Ammon's horn (tissue), 1 donor: Measurements from ENCODE around the gene ELOVL6.
"Not testable (repeated sequence)": the region's sequence is repeated elsewhere in the genome, so short reads cannot be mapped to it uniquely, and the experiment has no call there.

Experiments
- DNase-seq: peaks from one replicate; pipeline ENCODE4 v3.0.0-alpha.2; 2016; ENCODE audit warnings: low spot score

Gene ELOVL6

GRCh38 chr4:110160618-110161017 lies 37.8 kb downstream of the ELOVL6 start:
- no peak for DNase-seq

GRCh38 chr4:110159541-110159940 lies 38.9 kb downstream of the ELOVL6 start:
- DNase-seq = no peak

GRCh38 chr4:110157580-110157979 lies 40.8 kb downstream of the ELOVL6 start:
- DNase-seq = no peak

- DNase-seq = not testable (repeated sequence)
Observed at GRCh38 chr4:110157166-110157565, 41.2 kb downstream of the ELOVL6 start.

- DNase-seq = no peak
Observed at GRCh38 chr4:110156442-110156841, 42.0 kb downstream of the ELOVL6 start.

- no peak for DNase-seq
Observed at GRCh38 chr4:110155654-110156053, 42.8 kb downstream of the ELOVL6 start.

GRCh38 chr4:110154582-110154981 lies 43.8 kb downstream of the ELOVL6 start:
- DNase-seq = no peak

- no peak for DNase-seq
Observed at GRCh38 chr4:110152386-110152785, 46.0 kb downstream of the ELOVL6 start.

- DNase-seq = no peak
Observed at GRCh38 chr4:110149089-110149488, 49.3 kb downstream of the ELOVL6 start.

- DNase-seq = no peak
Observed at GRCh38 chr4:110142461-110142860, 56.0 kb downstream of the ELOVL6 start.

GRCh38 chr4:110139815-110140214 lies 58.6 kb downstream of the ELOVL6 start:
- DNase-seq = no peak

- no peak for DNase-seq
Observed at GRCh38 chr4:110139111-110139510, 59.3 kb downstream of the ELOVL6 start.

GRCh38 chr4:110138551-110138950 lies 59.9 kb downstream of the ELOVL6 start:
- no peak for DNase-seq

GRCh38 chr4:110137829-110138228 lies 60.6 kb downstream of the ELOVL6 start:
- DNase-seq = no peak

- no peak for DNase-seq
Observed at GRCh38 chr4:110135523-110135922, 62.9 kb downstream of the ELOVL6 start.

GRCh38 chr4:110135076-110135475 lies 63.3 kb downstream of the ELOVL6 start:
- no peak for DNase-seq

- no peak for DNase-seq
Observed at GRCh38 chr4:110134269-110134869, 64.0 kb downstream of the ELOVL6 start.

GRCh38 chr4:110132816-110133719 lies 65.3 kb downstream of the ELOVL6 start:
- DNase-seq = no peak

GRCh38 chr4:110131916-110132315 lies 66.5 kb downstream of the ELOVL6 start:
- DNase-seq = no peak

GRCh38 chr4:110130576-110131358 lies 67.6 kb downstream of the ELOVL6 start:
- DNase-seq = no peak

GRCh38 chr4:110129544-110129943 lies 68.9 kb downstream of the ELOVL6 start:
- DNase-seq = no peak

- DNase-seq = no peak
Observed at GRCh38 chr4:110128472-110128919, 69.9 kb downstream of the ELOVL6 start.

GRCh38 chr4:110128029-110128428 lies 70.4 kb downstream of the ELOVL6 start:
- DNase-seq = no peak
